Stimulated activated CD8-positive, alpha-beta memory T cell treated with anti-CD3 and anti-CD28 coated beads, Interleukin-12 subunit alpha, Interleukin-12 subunit beta, amount 100 ng/mL, for 24 hours (primary cell): ENCODE measurements around the gene DNAJC11.
"Not testable (repeated sequence)": the region's sequence is repeated elsewhere in the genome, so short reads cannot be mapped to it uniquely, and the experiment has no call there.

Source experiments
- DNase-seq: peaks from one replicate; pipeline ENCODE4 v3.0.0-alpha.2; 2020; ENCODE audit errors: extremely low read depth

DNAJC11 gene, protein sequence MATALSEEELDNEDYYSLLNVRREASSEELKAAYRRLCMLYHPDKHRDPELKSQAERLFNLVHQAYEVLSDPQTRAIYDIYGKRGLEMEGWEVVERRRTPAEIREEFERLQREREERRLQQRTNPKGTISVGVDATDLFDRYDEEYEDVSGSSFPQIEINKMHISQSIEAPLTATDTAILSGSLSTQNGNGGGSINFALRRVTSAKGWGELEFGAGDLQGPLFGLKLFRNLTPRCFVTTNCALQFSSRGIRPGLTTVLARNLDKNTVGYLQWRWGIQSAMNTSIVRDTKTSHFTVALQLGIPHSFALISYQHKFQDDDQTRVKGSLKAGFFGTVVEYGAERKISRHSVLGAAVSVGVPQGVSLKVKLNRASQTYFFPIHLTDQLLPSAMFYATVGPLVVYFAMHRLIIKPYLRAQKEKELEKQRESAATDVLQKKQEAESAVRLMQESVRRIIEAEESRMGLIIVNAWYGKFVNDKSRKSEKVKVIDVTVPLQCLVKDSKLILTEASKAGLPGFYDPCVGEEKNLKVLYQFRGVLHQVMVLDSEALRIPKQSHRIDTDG

DNA sequence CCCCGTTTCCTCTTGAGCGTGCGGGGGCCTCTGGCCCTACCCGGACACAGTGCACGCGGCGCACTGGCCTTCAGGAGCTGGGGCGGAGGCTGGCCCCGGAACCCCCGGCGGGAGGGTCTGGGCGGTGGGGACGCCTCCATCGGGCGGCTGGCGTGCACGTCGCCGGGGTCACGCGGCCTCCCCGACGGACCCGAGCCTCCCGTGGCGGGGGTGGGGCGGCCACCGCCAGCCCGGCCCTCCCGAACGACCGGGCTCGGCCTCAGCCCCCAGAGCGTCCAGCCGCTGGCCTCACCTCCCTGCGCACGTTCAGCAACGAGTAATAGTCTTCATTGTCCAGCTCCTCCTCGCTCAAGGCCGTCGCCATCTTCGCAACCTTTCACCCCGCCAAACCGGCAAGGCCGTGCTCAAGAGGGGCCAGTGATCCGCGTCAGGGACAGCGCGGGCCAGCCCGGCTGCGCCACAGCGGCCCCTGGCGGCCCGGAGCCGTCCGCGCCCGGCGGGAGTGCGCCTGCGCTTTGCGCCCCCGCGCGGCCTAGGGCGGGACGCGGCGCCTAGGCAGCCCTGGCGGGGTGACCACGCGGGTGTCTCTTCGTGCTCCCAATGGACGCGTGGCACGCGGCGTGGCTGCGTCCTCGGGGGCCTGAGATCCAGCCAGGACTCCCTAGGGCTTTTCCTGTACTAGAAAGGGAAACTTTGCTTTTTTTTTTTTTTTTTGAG lies at the start of gene DNAJC11:
DNAJC11 (minus strand) TSS at position 380 of the 717 bp plus-strand sequence; CDS start at position 364, 16 bp downstream.
- DNase-seq = peak; percentile 73

DNA sequence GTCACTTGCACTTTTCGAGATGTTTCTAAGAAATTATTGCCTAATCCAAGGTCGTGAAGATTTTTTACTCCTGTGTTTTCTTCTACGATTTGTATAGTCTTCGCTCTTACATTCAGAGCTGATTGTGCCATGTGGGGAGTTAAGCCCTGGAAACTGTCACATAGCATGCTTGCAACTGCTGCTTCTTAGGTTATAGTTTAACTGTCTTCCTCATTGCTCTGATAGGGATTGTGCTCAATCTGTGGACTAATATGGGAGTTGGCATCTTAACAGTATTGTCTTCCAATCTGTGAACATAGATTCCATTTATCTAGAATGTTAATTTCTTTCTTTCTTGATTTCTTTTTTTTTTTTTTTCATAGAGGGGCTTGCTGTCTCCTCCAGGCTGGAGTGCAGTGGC lies 48.9 kb upstream of the DNAJC11 start:
- DNase-seq = no peak

GRCh38 chr1:6747674-6748073 lies 46.1 kb upstream of the DNAJC11 start:
- no peak for DNase-seq

DNA sequence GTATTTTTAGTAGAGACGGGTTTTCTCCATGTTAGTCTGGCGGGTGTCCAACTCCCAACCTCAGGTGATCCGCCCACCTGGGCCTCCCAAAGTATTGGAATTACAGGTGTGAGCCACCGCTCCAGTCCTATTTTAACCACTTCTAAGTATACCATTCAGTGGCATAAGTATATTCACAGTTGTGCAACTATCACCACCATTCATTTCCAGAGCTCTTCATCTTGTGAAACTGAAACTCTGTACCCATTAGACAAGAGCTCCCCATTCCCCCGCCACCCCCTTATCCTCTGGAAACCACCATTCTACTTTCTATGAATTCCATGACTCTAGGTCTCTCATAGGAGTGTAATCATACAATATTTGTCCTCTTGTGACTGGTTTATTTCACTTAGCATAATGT lies 43.5 kb upstream of the DNAJC11 start:
- no peak for DNase-seq

- no peak for DNase-seq
Observed at GRCh38 chr1:6743189-6744101, 41.8 kb upstream of the DNAJC11 start.

DNA sequence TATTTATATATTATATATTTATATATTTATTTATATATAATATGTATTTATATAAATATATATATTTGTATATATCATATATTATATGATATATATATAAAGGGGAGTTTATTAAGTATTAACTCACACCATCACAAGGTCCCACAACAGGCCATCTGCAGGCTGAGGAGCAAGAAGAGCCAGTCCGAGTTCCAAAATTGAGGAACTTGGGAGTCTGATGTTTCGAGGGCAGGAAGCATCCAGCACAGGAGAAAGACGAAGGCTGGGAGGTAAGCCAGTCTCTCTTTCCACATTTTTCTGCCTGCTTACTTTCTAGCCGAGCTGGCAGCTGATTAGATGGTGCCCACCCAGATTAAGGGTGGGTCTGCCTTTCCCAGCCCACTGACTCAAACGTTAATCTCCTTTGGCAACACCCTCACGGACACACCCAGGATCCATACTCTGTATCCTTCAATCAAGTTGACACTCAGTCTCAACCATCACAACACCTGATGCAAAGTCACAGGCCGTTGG lies 41.1 kb upstream of the DNAJC11 start:
- not testable (repeated sequence) for DNase-seq

- DNase-seq = no peak
Observed at GRCh38 chr1:6738987-6739676, 37.5 kb upstream of the DNAJC11 start.

GRCh38 chr1:6732942-6733341 lies 31.3 kb upstream of the DNAJC11 start:
- DNase-seq = no peak

DNA sequence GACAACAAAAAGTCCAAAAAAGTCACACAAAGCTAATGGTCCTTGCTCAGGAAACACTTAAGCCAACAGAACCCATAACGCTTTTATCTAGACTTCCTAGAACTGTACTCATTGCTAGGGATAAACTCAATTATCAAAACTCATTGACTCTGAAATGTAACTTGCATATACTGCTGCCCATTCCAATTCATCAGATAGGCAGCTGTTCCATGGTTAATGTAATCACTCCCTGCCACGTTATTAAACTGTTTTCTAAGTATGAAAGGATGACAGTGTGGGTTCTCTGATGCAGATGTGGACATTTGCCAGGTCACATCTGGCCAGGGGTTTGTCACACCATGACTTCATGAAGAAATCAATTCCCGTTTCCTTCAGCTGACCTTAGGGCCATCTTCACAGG lies 30.3 kb upstream of the DNAJC11 start:
- no peak for DNase-seq

GRCh38 chr1:6730880-6731279 lies 29.3 kb upstream of the DNAJC11 start:
- no peak for DNase-seq

GRCh38 chr1:6730473-6730872 lies 28.9 kb upstream of the DNAJC11 start:
- no peak for DNase-seq

DNA sequence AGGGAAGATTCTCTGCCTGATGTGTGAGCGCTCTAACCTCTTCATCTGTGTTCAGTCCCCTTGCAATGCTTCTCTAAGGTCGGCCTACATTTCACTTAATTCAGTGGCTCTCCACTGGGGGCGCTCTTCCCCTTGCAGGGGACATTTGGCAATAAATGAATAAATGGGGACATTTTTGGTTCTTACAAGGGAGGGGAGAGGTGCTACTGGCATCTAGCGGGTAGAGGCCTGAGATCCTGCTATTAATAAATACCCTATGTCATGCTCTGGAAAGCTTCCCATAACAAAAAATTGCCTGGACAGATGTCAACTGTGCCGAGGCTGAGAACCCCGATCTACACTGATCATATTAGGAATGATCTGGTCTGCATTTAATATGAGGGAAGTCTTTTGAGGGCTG lies 25.9 kb upstream of the DNAJC11 start:
- no peak for DNase-seq

DNA sequence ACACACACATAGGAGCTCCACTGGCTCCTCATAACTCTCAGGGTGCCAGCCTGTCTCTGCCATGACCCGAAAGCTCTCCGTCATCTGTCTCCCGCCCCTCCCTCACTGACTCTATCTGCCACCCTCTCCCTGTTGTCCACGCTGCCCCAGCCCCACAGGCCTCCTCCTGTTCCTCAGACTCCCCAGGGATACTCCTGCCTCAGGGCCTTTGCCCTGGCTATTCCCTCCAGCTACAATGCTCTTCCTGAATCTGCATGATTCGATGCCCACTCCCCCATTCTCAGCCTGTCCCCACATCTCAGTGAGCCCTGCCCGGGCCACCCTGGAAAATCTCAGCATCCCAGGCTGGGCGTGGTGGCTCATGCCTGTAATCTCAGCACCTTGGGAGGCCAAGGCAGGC lies 24.6 kb upstream of the DNAJC11 start:
- DNase-seq = no peak

GRCh38 chr1:6724517-6725141 lies 23.0 kb upstream of the DNAJC11 start:
- no peak for DNase-seq

DNA sequence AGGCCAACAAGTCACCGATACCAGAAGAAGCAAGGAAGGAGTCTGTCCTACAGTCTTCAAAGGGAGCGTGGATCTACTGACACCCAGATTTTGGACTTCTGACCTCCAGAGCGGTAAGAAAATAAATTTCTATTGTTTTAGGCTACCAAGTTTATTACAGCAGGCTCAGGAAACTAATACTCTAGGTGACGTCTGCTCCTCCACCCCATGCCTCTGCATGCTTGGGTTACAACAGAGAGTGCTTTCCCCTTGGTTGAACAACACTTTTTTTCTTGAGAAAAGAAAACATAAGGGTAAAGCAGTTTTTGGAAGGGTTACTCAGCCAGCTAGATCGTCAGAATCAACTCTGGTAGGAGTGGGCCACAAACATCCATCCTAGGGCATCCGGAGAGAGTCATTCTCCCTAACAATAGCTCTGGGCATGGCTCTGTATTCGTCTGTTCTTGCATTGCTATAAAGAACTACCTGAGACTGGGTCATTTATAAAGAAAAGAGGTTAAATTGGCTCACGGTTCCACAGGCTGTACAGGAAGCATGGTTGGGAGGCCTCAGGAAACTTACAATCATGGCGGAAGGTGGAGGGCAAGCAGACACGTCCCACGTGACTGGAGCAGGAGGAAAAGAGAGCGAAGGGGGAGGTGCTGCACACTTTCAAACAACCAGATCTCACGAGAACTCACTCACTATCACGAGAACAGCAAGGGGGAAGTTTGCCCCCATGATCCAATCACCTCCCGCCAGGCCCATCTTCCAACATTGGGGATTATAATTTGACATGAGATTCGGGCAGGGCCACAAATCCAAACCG lies 22.2 kb upstream of the DNAJC11 start:
- no peak for DNase-seq

DNA sequence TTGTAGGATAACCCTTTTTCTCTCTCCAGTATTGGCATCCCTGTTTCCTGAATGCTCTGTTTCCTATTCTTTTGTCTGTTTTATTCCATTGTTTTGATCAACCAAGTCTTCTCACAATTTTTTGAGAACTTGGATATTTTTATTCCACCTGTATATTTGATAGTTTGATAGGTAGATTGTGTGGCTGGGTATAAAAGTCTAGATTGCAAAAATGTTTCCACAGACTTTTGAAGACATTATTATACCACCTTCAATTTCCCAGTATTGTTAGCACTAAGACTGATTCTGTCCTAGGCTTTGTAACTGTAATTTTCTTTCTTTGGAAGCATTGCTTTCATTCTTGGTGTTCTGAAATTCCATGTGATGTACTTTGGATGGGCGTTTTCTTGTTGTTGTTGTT lies 9.6 kb upstream of the DNAJC11 start:
- no peak for DNase-seq

DNA sequence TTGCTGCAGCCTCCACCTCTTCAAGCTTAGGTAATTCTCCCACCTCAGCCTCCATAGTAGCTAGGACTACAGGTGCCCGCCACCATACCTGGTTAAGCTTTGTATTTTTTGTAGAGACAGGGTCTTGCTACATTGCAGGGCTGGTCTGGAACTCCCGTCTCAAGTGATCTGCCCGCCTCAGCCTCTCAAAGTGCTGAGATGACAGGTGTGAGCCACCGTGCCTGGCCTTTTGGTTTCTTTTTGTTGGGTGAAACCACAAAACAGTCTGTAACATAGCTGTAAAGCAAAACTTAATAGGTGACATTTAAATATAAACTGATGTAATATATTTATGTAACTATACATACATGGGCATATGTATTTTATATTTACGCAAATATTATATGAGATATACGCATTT lies 3.1 kb upstream of the DNAJC11 start:
- no peak for DNase-seq

DNA sequence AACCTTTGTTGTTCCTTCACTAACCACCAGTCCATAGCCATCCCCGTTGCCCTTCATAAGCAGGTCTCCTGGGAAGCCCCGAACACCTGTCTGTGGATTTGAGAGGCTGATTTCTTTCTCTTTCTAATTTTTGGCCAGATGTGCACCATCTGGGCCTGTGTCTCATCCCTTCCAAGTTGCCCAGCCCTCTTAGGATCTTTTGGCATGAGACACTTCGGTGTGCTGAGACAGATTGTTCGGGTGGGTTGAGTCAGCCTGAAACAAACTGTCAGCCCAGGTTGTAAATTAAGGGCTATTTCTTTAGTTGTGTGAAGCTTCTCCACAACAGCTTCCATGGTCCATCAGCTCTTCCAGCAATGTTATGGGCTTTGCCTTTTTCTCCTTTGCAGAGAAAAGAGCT lies 1.4 kb upstream of the DNAJC11 start:
- no peak for DNase-seq

GRCh38 chr1:6700853-6701436 lies 671 bp downstream of the DNAJC11 start:
- DNase-seq = no peak
